Natural killer cell (primary cell): ENCODE data around the gene NRXN3. TPM values are rescaled to one million over a fixed set of nuclear protein-coding genes. Genes with fewer than 3 reads are reported as not detected.

ENCODE experiments used
- ATAC-seq, 3 donors: fragments of 150-1000 bp in 2 of 3; fragments of 200-7000 bp in 1 of 3; cut with Tn5 transposase; 1 replicate in 1 of 3; 2 replicates in 2 of 3; pipeline ENCODE4 v1.10.0; 2021; ENCODE audit warnings: mild to moderate bottlenecking in 2 of 3, moderate library complexity in 2 of 3
- DNase-seq, 2 donors: peaks; one replicate each; pipeline versions ENCODE4 v3.0.0 to v3.0.0-alpha.2; 2013 to 2021; ENCODE audit warnings: mixed read lengths in 1 of 2
- H3K27ac ChIP-seq: one replicate; pipeline ENCODE4 v1.5.1; 2013; ENCODE audit warnings: mild to moderate bottlenecking, low read length
- H3K27me3 ChIP-seq: one replicate; pipeline ENCODE4 v1.6.1; 2013; ENCODE audit warnings: low read length; ENCODE audit not compliant: control insufficient read depth, insufficient read depth
- H3K36me3 ChIP-seq: one replicate; pipeline ENCODE4 v1.6.1; 2013; ENCODE audit warnings: low read length; ENCODE audit not compliant: control insufficient read depth, insufficient read depth
- H3K4me1 ChIP-seq: one replicate; pipeline ENCODE4 v1.6.1; 2013; ENCODE audit warnings: low read length; ENCODE audit not compliant: control insufficient read depth, insufficient read depth
- H3K4me3 ChIP-seq: one replicate; pipeline ENCODE4 v1.5.1; 2013; ENCODE audit warnings: low read length
- H3K9me3 ChIP-seq: one replicate; pipeline ENCODE4 v1.6.1; 2013; ENCODE audit warnings: low read length; ENCODE audit not compliant: control insufficient read depth, insufficient read depth
- H3K27ac Mint-ChIP-seq, 2 donors: one replicate each; pipeline ENCODE4 v1.8.0; 2022; ENCODE audit warnings: mild to moderate bottlenecking in 2 of 2, mixed read lengths in 2 of 2, moderate library complexity in 1 of 2
- H3K27me3 Mint-ChIP-seq, 2 donors: one replicate each; pipeline ENCODE4 v1.8.0; 2022; ENCODE audit warnings: low read depth in 2 of 2, mixed read lengths in 2 of 2
- H3K36me3 Mint-ChIP-seq: one replicate; pipeline ENCODE4 v1.8.0; 2022; ENCODE audit warnings: mixed read lengths
- H3K4me1 Mint-ChIP-seq, 2 donors: one replicate each; pipeline ENCODE4 v1.8.0; 2022; ENCODE audit warnings: mixed read lengths in 2 of 2
- H3K4me3 Mint-ChIP-seq: one replicate; pipeline ENCODE4 v1.8.0; 2022; ENCODE audit warnings: mild to moderate bottlenecking, moderate library complexity, mixed read lengths
- H3K9me3 Mint-ChIP-seq, 2 donors: one replicate each; pipeline ENCODE4 v1.8.0; 2022; ENCODE audit warnings: mixed read lengths in 2 of 2
- CTCF ChIP-seq: fragments of 200-600 bp; IDR thresholded peaks from one replicate; pipeline ENCODE4 v1.8.0; 2022; ENCODE audit warnings: antibody characterized with exemption
- WGBS: methylation state at CpG from one replicate; pipeline ENCODE4 v1.1.7; 2013; ENCODE audit warnings: missing lambda C conversion rate; ENCODE audit not compliant: insufficient coverage; 5-methylcytosine and 5-hydroxymethylcytosine counted together
- intact Hi-C: fragments of 100-400 bp; cut with micrococcal nuclease; formaldehyde crosslinking; loops from one replicate; pipeline ENCODE4 v1.14.2; 2022
- total RNA-seq, 4 donors: library from RNA; stranded (reverse); fragments of 120-200 nt in 1 of 4; gene quantifications; one replicate each; pipeline versions ENCODE4 v1.2.3 to v1.2.4, GENCODE V29; 2013 to 2022

Gene NRXN3
- total RNA-seq, 3 donors from 2014 or later (not counting 1 experiment from before 2014, with no cell fraction given), result not detected

- DNase-seq (no peak), ATAC-seq (no peak)
- Mint-ChIP-seq H3K4me1 (no peaks in the 10 kb centered on the region), H3K27me3 (no peaks in the 10 kb centered on the region), H3K9me3 (peaks cover 3 to 5% of the 10 kb centered on the region in 2 donors), H3K27ac (no peak overlapping the region), H3K36me3 (no peaks in the 10 kb centered on the region), H3K4me3 (no peak overlapping the region)
- no peaks in the 10 kb centered on the region for H3K36me3 ChIP-seq
- intact Hi-C loops, result no loop called here
- no peak for TF ChIP-seq CTCF
- H3K9me3 ChIP-seq, result no peaks in the 10 kb centered on the region
- H3K4me3 ChIP-seq, result no peak overlapping the region
- no peaks in the 10 kb centered on the region for H3K4me1 ChIP-seq
- H3K27me3 ChIP-seq, result no peaks in the 10 kb centered on the region
- H3K27ac ChIP-seq, result no peak overlapping the region
- WGBS, result 65% methylated on average over 3 of the region's 3 CpGs
Measured at GRCh38 chr14:78746086-78746595, 576.0 kb downstream of the NRXN3 start.

- no peaks in the 10 kb centered on the region for H3K4me1 Mint-ChIP-seq
- Histone ChIP-seq H3K36me3 (no peaks in the 10 kb centered on the region), H3K9me3 (no peaks in the 10 kb centered on the region), H3K27me3 (no peaks in the 10 kb centered on the region), H3K4me1 (no peaks in the 10 kb centered on the region), H3K27ac (no peak overlapping the region), H3K4me3 (no peak overlapping the region)
- no peak overlapping the region for H3K4me3 Mint-ChIP-seq
- no peaks in the 10 kb centered on the region for H3K27me3 Mint-ChIP-seq
- no peak overlapping the region for H3K27ac Mint-ChIP-seq
- no peak for DNase-seq
- TF ChIP-seq CTCF, result no peak
- ATAC-seq, result no peak
- no peaks in the 10 kb centered on the region for H3K36me3 Mint-ChIP-seq
- intact Hi-C loops, result no loop called here
- H3K9me3 Mint-ChIP-seq, result peaks cover 3 to 7% of the 10 kb centered on the region in 2 donors
- 100% methylated on average over 1 of the region's 2 CpGs for WGBS
Measured at GRCh38 chr14:78747813-78748212, 577.6 kb downstream of the NRXN3 start.

GRCh38 chr14:78752518-78753188 is 582.5 kb downstream of the NRXN3 start:
- intact Hi-C loops, result no loop called here
- Histone ChIP-seq H3K36me3 (no peaks in the 10 kb centered on the region), H3K4me3 (no peak overlapping the region), H3K27me3 (no peaks in the 10 kb centered on the region), H3K4me1 (no peaks in the 10 kb centered on the region), H3K27ac (no peak overlapping the region), H3K9me3 (no peaks in the 10 kb centered on the region)
- H3K27me3 Mint-ChIP-seq, result no peaks in the 10 kb centered on the region
- no peak overlapping the region for H3K4me3 Mint-ChIP-seq
- no peak overlapping the region for H3K27ac Mint-ChIP-seq
- no peaks in the 10 kb centered on the region for H3K4me1 Mint-ChIP-seq
- no peak for ATAC-seq
- TF ChIP-seq CTCF, result no peak
- peaks cover 2 to 7% of the 10 kb centered on the region in 2 donors for H3K9me3 Mint-ChIP-seq
- WGBS, result 81% methylated on average over 5 of the region's 5 CpGs
- DNase-seq, result no peak
- H3K36me3 Mint-ChIP-seq, result no peaks in the 10 kb centered on the region

- 87% methylated on average over 6 of the region's 6 CpGs for WGBS
- Mint-ChIP-seq H3K4me3 (no peak overlapping the region), H3K9me3 (peaks cover 0 to 2% of the 10 kb centered on the region in 2 donors), H3K36me3 (no peaks in the 10 kb centered on the region), H3K4me1 (no peaks in the 10 kb centered on the region), H3K27ac (no peak overlapping the region), H3K27me3 (no peaks in the 10 kb centered on the region)
- Histone ChIP-seq H3K27me3 (no peaks in the 10 kb centered on the region), H3K9me3 (no peaks in the 10 kb centered on the region), H3K27ac (no peak overlapping the region), H3K4me3 (no peak overlapping the region), H3K36me3 (no peaks in the 10 kb centered on the region), H3K4me1 (no peaks in the 10 kb centered on the region)
- no peak for TF ChIP-seq CTCF
- no peak for DNase-seq
- no peak for ATAC-seq
- intact Hi-C loops, result no loop called here
Measured at GRCh38 chr14:78754059-78754458, 583.9 kb downstream of the NRXN3 start.
